Left renal cortex interstitium (tissue), 4 donors: ENCODE data around the gene BBS9. TPM values are rescaled to one million over a fixed set of nuclear protein-coding genes. Genes with fewer than 3 reads are reported as not detected.

ENCODE experiments used
- DNase-seq, 4 donors: peaks; one replicate each; pipeline ENCODE4 v3.0.0-alpha.2; 2013; ENCODE audit warnings: low read depth in 4 of 4, low spot score in 2 of 4, missing footprints in 1 of 4
- polyA plus RNA-seq, 4 donors: library from polyadenylated mRNA; unstranded; fragments of 120-200 nt; gene quantifications; one replicate each; pipeline ENCODE4 v1.2.1, GENCODE V29; 2013; ENCODE audit not compliant: insufficient read length in 4 of 4

BBS9 gene
- polyA plus RNA-seq, 4 donors: 14.4 to 18.0 (median 16.5) TPM

GRCh38 chr7:33531888-33532287, 402.5 kb downstream of the BBS9 start:
- no peak for DNase-seq

GRCh38 chr7:33534833-33535232, 405.5 kb downstream of the BBS9 start:
- no peak for DNase-seq

DNA sequence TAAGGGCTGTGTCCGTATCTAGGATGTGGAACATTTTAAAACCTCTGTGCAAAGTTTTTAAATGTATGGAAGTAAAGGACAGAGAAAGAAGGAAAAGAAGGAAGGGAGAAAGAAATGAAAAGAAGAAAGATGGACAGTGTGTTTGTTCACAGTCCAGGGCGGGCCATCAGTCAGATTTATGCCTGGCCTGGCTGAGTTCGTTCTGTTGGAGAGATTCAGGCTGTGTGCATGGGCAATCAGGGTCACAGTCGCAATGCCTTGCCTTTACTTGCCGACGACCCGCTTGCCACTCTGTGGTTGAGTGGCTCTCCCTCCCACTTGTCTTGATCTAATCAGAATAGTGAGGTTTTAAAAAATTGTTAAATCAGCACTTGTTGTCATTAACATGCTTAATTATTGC, 406.6 kb downstream of the BBS9 start:
- no peak for DNase-seq

DNA sequence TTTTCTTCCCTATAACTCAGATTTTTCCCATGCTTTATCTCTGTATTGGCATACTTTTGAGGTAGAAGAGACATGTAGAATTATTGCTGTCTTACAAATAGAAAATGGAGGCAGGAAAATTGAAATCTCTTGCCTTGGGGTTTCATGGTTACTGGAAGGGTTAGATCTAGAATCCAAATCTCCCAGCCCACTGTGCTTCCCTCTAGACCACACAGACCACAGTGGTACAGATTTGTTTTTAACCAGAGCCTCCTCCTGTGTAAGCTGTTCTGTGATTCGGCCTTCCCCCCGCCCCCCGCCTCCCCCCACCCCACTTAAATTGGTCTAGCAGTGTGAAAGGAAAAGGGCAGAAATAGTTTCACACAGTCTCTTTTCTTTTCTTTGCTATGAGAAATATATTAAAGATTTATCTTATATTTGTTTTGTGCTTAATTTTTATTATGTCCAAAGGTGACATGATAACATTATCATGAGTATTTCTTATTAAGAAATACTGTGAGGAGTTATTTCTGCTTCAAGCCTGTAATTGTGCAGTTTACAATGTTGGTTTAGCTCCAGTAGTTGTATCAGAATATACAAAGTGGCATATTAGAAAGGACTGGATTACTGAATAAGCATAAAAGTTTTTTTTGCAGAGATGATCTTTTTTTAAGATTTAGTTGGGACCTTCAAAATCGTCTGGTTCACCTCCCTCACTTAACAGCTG, 407.2 kb downstream of the BBS9 start:
- no peak for DNase-seq

GRCh38 chr7:33537104-33537477, 407.7 kb downstream of the BBS9 start:
- no peak for DNase-seq

DNA sequence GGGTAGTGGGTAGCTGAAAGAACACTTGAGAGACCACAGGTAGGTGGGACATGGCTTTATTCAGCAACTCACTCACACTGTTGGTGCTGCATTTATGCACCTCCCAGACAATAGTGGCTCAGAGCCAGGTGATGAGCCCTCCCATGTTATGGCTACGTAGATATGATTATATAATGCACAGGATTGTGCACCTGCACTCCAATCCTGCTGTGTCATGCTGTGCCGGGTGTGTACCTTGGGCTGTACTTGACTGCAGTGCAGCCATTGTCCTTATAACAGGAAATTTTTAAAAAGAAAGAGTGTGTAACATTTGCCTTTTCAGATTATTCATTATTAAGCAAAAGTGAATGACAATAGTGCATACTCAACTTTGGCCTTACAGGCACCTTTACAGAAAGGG, 409.8 kb downstream of the BBS9 start:
- DNase-seq: no peak

GRCh38 chr7:33539659-33540400, 410.5 kb downstream of the BBS9 start:
- DNase-seq: no peak

DNA sequence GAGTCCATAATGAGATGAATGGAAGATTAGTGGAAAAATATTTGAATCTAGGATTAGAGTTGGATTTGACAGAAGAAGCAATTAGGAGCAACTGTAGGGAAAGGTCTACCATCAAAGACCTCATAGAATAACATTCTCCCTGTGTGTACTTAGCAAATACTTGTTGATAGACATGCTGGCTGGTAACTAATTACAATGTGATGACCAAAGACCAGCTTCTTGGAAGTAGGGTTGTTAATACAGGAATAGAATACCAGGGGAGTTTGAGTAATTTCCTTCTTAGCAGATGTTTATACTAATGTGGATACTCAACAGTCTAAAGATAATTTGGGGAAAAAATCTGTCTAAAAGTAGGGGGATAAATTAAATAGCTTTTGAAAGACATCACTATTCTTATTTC, 418.5 kb downstream of the BBS9 start:
- DNase-seq: no peak

DNA sequence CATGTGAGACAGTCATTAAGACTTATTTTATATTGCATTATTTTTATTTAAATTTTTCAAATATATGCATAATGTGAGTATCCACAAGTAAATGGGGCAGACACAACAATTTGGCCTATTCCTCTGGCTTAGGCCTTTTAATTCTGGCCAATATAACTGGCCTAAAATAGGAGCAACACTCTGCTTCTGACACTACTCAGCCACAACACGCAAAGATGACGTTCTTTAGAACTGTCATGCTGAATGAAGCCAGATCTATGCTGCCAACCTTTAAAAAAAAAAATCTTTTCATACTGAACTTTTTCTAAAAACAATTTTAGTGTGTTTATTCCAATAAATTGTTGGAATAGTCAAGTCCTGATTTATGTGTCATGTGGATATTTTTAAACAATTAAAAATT, 421.0 kb downstream of the BBS9 start:
- no peak for DNase-seq

DNA sequence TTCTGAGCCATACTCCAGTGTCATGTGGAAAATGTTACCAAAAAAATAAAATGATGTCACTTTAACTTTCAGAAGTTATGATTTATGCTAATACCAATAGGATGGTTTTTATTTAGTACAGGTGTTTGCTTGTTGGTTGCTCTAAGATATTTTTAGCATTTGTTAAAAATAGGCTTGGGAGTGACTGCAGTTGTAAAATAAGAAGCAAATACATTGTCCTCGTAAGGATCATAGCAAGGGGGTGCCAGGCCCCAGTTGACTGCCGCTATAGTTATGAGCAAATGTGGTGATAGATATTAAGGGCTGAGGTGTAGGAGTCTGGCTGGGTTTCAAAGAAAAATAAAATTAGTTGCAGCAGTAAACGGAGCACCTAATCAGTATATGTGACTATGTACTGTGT, 421.6 kb downstream of the BBS9 start:
- DNase-seq: no peak

GRCh38 chr7:33554046-33554445, 424.7 kb downstream of the BBS9 start:
- no peak for DNase-seq

GRCh38 chr7:33554576-33554975, 425.2 kb downstream of the BBS9 start:
- DNase-seq: no peak

GRCh38 chr7:33556472-33556871, 427.1 kb downstream of the BBS9 start:
- no peak for DNase-seq

DNA sequence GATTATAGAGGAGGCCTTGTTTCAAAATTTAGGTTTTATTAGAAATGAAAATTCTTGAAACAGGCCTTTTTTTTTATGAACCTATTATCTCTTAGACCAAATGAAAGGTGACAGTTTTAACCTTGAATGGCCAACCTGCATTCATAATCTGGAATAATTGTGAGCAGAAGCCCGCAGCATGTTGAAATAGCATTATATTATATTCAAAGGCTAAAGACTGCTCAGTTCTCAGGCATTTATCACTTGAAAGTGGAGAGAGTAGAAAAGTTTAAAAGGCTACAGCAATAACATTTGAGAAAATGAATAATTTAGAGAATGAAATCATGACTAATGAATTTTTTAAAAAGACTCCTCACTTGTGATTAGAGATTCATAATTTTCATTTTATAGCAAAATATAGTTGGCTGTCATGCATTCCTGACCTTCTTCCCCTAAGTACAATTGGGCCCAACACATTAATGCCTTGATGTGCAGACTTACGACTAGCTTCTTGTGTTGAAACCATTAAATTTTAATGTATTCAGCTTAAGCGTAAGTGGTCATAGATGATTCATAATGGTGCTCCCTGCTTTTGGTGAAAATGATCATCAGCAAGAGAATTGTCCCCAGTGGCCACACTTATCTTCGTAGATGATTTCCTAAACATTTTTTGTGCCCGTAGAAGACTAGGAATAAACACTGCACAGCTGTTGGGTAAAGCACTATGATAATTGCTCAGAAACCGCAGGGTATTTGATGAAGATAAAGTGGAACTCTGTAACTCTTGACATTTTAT, 429.4 kb downstream of the BBS9 start:
- no peak for DNase-seq

GRCh38 chr7:33559324-33559710, 430.0 kb downstream of the BBS9 start:
- DNase-seq: no peak

DNA sequence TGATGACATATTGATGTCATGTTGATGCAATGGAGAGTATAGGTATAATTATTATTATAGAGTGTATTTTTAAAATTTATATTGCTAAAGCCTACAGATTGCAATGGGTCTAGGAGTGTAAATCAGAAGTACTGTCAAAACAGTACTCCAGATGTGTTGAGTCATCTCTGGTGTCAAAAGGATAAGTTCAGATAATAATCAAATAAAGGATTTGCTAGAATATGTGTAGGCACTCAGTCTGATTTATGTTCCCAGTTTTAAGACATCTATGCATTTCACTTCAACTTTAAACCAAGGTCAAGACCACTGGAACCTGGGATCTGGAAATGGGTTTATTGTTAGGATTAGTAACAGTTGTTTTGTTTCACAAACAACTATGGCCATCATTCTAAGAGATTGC, 433.6 kb downstream of the BBS9 start:
- DNase-seq: no peak

DNA sequence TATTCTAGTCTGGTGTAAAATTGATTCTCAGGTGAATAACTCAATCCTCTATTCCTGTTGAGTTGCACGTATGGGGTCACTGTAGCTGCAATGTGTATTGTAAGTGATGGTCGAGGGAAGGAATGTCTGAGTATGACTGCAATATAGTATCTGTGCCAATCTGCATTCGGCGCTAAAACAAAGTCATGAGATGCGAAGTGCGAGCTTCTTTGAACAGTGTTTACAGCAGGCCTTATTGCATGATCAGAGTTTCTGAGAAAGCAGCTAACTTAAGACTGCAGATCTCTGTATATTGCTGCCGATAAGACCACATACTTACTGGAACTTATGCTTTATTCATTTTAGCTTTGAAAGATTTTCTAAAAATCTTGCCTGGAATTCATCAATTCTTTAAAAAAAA, 434.3 kb downstream of the BBS9 start:
- no peak for DNase-seq

DNA sequence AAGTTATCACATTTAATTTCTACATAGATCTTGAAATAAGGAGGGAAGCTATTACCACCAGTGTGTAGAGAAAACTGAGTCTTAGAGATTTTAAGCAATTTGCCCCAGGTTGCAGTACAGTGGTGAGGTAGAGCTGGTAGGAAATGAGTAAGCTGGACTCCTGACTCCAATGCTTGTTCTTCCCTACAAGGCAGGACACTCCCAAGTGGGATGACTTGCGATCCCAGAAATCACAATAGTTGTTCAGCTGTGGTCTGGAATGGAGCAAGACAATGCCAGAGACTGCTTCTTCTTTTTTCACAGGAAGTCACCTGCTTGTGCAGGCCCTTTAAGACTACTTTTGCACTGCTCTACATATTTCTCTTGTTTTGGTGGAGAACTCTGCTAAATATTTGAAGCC, 448.8 kb downstream of the BBS9 start:
- no peak for DNase-seq

DNA sequence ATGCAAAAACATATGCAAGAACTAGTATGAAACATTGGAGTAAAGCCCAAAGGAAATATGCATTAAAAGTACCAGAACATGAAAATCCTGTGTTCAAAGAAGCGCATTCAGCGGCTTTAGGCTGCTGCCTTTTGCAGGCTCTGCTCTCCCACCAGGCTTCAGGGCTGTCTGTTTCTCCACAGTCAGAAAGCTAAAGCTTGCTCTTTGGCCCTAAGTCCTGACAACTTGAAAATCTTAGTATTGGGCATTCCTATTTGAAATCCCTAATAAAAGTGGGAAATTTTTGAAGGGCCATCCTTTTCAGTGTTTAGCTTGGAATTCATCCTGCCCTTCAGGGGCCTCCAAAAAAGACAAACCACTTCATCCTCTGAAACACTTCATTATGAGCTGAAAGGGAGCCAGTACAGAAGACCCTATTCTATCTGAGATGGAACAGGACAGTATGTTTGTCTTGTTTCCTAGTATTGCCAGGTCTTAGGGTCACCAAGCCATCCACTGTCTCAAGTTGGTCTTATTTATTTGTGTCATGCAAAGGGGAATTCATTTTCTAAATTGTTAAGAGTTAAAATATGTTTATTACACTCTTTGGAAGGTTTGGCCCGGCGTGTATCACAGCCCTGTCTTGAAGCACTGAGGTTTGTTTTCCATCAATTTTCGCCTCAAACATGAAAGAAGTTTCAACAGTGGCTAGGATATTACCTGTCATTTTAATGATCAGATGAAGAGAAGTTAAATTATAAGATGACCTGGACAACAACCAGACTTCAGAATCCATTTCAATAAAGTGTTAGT, 449.7 kb downstream of the BBS9 start:
- no peak for DNase-seq

DNA sequence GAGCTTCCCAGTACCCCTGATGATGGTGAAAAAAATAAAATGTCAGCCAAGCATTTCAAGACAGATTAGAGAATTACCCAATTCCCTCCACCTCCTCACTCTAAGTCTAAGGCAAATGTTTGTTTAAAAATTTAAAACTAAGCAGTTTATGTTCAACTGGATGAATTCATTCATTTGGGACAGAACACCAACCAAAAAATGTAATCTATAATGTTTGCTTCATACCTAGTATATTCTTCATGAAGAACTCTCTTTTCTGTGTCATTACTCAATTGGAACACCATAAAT, 450.3 kb downstream of the BBS9 start:
- DNase-seq: no peak

DNA sequence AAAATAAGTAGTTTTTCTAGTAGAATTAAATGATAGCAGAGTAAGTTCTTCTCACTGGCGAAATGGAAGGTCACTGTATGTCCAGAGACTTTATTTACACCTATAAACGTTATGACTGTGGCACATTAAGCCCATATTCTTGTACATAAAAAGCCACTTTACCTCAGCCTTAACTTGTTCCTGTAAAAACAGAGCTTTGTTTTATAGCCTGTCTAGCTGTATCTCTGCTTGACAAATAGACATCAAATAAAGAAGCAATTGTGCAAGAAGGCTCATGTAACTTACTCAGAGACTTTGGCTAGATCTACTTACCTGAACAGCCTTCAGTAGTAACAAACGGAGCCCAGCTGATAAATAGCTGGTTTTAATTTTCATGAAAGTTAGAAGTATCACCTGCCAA, 451.9 kb downstream of the BBS9 start:
- no peak for DNase-seq
